Measurements from ENCODE around the gene PHETA1. TPM values are rescaled to one million over a fixed set of nuclear protein-coding genes. Genes with fewer than 3 reads are reported as not detected.
"Not testable (repeated sequence)": the region's sequence is repeated elsewhere in the genome, so short reads cannot be mapped to it uniquely, and the experiment has no call there.

The PHETA1 gene
- total RNA-seq, 1 experiment from 2014 or later: 2.3 TPM

DNA sequence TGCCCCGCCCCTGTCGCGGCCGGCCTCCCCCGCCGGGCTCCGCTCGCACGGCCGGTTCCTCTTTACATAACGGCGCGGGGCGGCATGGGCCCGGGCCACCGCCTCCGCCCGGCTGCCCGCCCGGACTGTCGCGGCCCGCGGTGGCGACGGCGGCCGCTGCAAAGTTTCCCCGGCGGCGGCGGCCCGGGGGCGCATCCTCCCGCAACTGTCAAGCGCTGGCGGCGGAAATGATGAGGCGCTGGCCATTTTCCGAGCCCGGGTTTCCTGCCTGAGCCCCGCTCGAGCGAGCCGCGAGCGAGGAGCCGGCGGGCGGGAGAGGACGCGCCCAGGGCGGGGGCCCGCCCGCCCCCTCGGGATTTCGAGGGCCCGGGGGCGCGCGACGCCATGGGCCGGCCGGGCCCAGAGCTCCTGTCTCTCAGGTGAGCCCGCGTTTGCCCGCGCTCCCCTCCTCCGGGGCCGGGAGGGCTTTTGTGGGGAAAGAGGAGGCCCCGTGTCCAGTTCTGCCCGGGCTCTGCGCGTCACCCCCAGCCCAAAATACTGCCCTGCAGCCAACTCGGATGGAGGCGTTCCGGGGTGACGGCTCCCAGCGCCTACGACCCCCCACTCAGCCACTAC, 37.1 kb upstream of the PHETA1 start, which contains the start of gene SH2B3:
TSS of gene SH2B3 (plus strand) at position 65 of the 615 bp plus-strand sequence. CDS start 12,223 bp downstream, outside the sequence.
- DNase-seq (ENCODE audit: low read depth): no peak

DNA sequence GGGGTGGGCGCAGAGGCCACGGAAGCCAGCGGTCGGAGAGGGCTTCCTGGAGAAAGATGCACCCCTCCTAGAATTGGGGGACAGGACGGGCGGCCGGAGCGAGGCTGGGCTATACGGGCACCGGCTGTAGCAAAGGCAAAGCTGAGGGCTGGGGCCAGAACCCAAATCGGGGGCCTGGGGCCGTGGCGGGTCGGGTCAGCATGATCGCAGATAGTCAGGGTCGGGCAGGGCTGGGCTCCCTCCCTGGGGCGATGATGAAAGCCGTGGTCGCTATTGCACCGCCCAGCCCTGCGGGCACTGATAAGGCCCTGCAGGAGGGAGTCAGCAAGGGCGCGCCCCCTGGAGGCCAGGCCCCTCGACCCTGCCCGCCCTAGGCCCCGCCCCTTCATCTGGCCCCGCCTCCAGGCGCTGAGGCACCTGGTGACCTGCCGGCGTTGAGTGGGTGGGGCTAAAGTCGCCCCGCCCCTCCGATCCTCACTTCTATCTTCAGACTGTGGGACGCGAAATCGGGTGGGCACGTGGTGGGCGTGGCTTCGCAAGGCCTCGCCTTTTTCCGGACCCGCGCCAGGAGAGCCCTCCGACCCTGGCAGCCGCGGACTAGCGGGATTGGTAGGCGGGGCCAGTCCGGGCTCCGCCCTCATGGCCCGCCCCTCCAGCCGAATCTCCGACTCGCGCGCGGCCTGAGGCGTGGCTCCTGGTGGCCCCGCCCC, 36.4 kb upstream of the PHETA1 start:
- DNase-seq (ENCODE audit: low read depth): peak; percentile 80

DNA sequence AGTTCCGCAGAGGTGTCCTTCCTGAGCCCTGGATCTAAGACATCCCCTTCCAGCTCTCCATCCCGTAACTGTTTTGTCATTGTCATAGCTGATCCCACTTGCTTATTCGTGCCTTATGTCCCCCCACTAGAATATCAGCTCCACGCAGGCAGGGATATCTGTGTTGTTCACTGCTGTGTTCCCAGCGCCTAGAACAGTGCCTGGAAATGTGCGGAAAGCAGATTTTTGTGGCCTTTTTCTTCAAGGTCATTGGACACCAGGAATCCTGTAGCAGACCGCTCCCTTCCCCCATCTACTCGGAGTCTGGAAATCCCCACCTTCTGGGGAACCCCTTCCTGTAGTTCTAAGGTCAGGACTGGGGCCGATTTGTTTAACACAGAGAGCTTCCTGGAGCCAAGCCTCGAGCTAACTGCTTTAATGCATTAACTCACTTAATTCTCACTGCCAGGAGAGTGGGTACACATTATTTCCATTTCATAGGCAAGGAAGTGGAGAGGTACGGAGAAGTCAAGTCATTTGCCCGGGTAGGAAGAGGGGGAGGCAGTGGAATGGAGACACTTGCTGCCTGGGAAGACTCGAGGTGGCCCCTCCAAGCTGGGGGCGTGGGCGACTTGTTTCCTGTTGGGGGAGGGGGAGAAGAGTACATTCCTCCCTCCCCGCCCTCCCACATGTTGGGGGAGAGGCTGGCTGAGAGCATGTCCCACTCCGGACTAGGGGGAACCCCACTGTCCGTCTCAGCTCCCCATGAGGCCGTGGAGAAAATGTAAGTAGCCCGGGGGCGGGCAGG, 35.7 kb upstream of the PHETA1 start:
- peak; percentile 50 for DNase-seq (ENCODE audit: low read depth)

DNA sequence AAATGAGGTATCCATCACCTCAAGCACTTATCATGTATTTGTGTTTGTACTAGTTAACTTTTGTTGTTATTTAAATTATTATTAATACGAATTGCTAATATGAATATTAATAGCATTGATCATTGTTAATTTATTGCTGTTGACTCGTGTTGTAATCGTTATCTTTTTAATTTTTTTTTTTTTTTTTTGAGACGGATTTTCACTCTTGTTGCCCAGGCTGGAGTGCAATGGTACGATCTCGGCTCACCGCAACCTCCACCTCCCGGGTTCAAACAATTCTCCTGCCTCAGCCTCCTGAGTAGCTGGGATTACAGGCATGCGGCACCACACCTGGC, 33.6 kb upstream of the PHETA1 start:
- DNase-seq (ENCODE audit: low read depth): not testable (repeated sequence)

DNA sequence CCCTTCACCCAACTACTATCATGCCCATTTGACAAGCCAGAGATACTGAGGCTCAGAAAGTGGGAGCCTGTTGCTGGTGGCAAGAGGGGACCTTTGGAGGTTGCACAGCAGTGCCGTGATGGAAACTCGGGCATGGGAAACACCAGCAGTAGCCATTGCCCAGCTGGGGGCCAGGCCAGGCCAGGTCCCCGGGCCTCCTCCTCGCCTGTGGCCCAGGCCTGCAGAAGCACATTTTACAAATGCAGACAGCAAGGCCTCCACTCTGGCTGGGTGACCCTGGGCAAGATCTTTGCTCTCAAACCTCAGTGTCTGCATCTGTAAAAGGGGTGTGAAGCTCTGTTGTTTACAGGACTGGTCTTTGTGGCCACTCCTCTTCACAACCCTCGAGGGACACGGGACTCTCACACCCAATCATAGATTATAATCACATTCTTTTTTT, 32.3 kb upstream of the PHETA1 start:
- no peak for DNase-seq (ENCODE audit: low read depth)

DNA sequence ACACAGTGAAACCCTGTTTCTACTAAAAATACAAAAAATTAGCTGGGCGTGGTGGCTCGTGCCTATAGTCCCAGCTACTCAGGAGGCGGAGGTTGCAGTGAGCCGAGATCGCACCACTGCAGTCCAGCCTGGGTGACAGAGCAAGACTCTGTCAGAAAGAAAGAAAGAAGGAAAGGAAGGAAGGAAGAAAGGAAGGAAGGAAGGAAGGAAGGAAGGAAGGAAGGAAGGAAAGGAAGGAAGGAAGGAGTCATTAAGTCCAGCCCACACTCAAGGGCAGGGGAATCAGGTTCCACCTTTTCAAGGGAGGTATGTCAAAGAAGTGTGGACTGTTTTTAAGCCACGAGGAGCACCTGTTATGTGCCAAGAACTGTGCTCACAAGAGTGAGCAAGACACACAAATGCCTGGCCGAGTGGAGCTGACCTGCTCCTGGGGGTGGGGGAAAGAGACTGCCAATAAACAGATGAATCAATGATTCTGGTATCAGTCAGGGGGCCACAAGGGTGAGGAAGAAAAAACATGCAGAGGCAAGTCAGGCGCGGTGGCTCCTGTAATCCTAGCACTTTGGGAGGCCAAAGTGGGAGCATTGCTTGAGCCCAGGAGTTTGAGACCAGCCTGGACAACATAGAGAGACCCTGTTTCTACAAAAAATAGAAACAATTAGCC, 31.0 kb upstream of the PHETA1 start:
- DNase-seq (ENCODE audit: low read depth): not testable (repeated sequence)

DNA sequence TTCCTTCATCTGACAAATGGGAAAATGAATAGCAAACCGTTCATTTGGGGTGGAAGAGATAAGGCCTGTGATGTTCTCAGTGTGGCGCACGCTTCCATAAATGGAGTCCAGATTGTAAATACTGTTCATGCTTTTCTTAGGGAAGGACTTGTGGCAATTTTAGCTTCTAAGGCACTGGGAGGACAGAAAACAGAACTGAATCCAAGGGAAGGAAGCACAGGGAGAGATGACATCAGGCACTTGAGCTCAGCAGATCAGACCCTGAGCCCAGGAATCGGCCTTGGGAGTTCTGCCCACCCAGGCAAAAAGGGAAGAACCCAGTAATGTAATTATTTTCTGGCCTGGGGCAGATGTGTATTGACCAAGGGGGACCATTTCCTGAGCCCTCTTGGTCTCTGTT, 29.6 kb upstream of the PHETA1 start:
- DNase-seq (ENCODE audit: low read depth): peak; percentile 45

DNA sequence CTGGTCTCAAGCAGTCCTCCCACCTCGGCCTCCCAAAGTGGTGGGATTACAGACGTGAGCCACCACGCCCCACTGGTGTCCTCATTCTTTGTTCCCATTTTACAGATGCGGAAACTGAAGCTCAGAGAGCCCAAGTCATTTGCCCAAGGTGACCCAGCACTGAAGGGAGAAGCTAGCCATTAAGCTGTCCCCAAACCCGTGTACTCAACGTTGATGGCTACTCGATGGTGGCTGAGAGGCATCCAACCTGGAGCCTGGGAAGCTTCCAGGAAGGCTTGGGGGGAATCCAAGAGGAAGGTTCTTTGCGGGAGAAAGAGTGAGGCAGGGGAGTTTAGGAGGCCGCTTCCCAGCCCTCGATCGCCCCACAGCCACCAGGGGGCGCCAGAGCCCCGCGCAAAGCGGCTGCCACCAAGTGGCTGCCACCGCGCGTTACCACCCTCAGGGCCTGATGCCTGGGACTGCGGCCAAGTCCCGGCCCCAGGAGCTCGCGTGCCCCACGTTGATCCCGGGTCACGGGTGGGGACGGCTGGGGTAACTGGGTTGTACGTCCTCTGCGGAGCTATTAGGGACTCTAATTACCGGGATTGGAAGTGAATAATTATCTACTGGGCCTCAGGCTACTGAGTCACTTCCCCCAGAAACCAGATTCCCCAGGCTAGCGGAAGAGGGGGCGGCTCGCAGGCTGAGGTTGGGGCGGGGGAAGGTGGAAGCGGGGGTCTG, 28.0 kb upstream of the PHETA1 start:
- DNase-seq (ENCODE audit: low read depth): peak; percentile 95

DNA sequence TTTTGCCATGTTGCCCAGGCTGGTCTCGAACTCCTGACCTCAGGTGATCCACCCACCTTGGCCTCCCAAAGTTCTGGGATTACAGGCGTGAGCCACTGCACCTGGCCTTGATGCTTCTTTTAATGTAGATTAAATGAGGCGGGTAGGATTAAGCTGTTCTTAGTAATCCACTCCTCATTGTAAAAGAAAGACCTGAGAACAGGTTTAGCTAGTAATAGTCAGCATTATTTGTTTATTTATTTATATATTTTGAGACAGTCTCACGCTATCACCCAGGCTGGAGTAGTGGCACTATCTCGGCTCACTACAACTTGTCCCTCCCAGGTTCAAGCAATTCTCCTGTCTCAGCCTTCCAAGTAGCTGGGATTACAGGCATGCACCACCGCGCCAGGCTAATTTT, 27.4 kb upstream of the PHETA1 start:
- not testable (repeated sequence) for DNase-seq (ENCODE audit: low read depth)

DNA sequence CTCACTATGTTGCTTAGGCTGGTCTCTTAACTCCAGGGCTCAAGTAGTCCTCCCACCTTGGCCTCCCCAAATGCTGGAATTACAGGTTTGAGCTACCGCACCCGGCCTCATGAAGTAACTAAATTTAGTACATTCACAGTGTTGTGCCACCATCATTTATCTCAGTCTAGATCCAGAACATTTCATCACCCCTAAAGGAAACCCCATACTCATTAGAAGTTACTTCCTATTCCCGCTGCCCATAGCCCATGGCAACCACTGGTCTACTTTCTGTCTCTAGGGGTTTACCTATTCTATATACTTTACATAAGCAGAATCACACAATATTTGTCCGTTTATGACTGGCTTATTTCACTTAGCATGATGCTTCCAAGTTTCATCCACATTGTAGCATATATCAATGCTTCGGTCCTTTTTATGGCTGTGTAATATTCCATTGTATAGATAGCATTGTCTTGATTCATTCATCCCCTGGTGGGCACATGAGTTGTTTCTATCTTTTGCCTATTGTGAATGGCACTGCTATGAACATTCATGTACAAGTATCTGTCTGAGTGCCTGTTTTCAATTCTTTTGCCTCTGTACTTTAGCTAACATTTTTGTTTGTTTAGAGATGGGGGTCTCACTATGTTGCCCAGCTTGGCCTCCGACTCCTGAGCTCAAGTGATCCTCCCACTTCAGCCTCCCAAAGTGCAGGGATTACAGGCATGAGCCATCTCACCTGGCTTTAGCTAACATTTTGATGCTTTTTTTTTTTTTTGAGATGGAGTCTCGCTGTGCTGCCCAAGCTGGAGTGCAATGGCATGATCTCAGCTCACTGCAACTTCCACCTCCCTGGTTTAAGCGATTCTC, 26.7 kb upstream of the PHETA1 start:
- no peak for DNase-seq (ENCODE audit: low read depth)

DNA sequence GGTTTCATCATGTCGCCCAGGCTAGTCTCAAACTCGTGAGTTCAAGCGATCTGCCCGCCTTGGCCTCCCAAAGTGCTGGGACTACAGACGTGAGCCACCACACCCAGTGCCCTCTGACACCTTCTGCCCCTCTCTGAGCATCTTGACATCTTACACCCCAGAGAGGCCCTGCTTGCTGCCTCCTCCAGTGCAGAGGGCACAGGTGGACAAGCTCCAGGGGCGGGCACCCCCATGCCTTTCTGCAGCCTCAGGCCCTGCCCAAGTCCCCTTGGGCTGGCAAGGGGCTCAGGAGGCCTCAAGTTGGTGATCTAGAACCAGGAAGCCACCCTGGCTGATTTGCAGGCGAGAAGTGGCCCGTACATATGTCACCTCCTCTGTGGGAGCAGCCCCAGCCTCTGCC, 25.6 kb upstream of the PHETA1 start:
- no peak for DNase-seq (ENCODE audit: low read depth)

DNA sequence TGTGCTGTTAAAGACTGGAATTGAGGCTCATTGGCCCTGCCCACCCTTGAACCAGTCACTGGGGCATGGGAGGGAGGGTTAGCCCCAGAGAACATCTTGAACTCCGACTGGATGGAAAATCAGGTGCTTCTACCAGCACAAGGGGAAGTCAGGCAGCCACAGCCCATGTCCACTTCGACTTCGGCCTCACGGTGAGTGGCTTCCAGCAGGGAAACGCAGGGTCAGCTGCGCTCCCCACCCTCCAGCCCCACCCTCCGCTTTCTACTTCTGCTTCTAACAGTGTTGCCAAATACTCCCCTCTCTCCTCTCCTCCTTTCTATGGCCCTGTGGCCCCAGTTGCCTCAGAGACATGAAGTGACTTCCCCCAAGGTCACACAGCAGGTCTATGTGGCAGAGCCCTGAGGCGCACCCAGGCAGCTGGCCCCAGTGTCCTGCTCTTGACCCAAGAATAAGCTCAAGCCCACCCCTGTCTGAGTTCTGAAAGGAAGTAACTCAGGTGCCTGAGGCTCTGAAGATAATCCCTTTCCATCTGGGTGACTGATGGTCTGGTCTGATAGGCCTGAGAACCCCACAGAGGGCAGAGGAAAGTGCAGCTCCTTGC, 24.9 kb upstream of the PHETA1 start:
- no peak for DNase-seq (ENCODE audit: low read depth)

DNA sequence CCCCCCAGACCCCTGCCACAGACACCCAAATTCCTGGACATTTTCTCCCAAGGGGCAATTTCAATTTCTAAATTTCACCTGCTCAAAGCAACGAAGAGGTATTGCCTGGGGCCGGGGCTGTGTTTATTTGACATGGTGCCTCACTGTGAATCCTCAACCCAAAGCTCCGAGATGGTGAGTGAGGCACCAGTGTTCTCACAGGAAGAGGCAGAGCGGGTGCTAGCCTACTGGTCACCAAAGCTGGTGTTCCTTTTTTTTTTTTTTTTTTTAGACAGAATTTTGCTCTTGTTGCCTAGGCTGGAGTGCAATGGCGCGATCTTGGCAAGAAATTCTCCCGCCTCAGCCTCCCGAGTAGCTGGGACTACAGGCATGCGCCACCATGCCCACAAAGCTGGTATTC, 22.0 kb upstream of the PHETA1 start:
- DNase-seq (ENCODE audit: low read depth): no peak

DNA sequence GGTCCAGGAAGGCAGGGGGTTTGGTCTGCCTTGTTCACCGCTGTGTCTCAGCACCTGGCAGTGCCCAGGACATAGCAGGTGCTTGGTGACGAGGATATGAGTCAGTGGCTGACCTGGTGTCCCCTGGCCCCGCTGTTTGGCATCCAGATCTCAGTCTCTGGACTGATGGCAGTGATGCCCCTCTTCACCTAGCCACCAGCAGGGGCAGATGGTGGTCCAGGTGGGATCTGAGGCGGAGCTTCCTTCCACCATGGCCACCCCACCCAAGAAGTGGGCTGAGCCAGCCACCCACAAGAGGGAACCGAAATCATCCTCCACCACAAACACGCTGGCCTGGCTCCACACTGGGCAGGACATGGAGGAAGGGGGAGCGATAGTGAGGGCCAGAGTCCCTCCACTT, 20.7 kb upstream of the PHETA1 start:
- no peak for DNase-seq (ENCODE audit: low read depth)

DNA sequence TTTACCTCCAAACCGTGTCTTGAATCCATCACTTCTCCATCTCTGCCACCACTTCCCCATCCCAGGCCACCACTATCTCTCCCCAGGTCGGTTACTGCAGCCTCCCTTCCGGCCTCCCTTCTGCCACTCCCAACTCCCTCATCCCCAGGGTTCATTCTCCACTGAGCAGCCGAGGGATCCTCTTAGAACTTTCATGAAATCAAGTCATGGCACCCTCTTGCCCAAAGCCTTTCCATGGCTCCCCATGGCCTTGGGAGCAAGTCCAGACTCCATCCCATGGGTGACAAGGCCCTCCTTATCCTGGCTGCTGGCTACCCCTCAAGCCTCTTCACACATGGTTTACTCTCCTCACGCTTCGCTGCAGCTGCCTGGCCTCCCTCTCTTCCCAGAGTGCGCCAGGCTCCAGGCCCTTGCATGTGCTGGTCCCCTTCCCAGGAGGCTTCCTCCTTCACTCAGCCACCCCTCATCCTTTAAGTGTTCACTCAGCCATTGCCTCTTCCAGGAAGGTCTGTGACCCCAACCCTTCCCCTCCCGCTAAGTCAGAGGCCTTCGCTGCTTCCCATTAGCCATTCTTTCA, 18.9 kb upstream of the PHETA1 start:
- no peak for DNase-seq (ENCODE audit: low read depth)

DNA sequence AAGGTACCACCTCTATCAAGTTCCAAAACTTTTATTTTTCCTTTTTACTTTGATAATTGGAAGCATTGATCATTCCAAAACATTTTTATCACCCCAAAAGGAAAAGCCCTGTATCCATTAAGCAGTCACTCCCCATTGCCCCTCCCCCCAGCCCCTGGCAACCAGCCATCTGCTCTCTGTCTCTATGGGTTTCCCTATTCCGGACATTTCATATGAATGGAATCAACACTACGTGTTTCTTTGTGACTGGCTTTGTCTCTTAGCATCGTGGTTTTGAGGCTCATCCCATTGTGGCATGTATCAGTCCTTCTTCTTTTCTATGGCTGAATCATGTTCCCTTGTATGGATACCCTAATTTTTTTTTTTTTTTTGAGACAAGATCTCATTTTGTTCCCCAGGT, 18.0 kb upstream of the PHETA1 start:
- no peak for DNase-seq (ENCODE audit: low read depth)

DNA sequence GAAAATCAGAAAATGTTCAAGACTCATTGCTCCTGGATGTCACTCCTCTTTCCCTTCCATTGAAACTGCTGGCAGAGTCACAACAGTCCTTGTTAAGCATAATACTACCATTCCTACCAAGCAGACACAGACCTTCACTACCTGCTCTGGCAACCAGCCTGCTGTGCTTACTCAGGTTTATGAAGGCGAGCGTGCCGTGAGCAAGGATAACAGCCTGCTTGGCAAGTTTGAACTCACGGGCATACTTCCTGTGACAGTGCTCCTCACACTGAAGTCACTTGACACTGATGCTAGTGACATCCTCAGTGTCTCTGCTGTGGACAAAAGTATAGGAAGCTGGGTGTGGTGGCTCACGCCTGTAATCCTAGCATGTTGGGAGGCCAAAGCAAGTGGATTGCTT, 15.7 kb upstream of the PHETA1 start:
- no peak for DNase-seq (ENCODE audit: low read depth)

DNA sequence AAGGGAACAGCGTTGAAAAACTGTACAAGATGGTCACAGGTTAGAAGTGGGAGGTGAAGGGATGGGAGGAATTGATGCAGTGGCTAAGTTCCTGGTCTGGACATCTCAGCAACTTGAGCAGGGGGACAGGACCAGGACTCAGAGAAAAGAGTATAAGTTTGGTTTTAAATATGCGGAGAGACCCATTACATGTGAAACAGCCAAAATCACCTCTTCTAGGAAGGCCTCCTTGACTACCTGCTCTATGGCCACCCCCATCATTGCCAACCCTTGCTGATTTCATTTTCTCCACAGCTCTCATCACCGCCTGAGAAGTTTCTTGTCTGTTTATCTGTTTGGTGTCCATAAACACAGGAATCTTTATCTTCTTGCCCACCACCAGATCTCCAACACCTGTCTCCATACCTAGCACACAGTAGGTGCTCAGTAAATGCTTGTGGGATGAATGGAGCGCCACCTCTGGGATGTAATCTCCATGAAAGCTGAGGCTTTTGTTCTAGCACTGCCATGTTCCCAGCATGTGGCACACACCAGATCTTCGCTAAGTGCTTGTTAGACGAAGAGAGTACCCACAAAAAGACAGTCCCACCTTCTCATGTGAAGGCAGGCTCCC, 11.2 kb upstream of the PHETA1 start:
- no peak for DNase-seq (ENCODE audit: low read depth)

DNA sequence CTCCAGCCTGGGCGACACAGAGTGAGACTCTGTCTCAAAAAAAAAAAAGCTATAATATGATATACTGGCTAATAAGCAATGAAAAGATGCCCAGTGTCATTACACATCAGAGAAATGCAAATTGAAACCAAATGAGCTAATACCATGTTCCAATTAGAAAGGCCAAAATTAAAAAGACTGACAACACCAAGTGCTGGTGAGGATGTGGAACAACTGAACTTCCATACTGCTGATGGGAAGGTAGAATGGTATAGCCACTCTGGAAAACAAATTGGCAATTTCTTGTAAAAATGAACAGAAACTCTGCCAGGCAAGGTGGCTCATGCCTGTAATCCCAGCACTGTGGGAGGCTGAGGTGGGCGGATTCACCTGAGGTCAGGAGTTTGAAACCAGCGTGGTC, 8.5 kb upstream of the PHETA1 start:
- no peak for DNase-seq (ENCODE audit: low read depth)

Measured in RPMI7951 (cell line).